Effector memory CD4-positive, alpha-beta T cell (primary cell): ENCODE results near the gene ZNF507.
"Not testable (repeated sequence)": the region's sequence is repeated elsewhere in the genome, so short reads cannot be mapped to it uniquely, and the experiment has no call there.

Experiments
- DNase-seq, 3 donors: peaks; one replicate each; pipeline ENCODE4 v3.0.0-alpha.2; 2020
- H3K27ac ChIP-seq: 2 replicates; pipeline ENCODE4 v1.7.0; 2013; ENCODE audit warnings: mild to moderate bottlenecking, low read length, moderate library complexity; ENCODE audit not compliant: insufficient read depth, poor library complexity, severe bottlenecking
- H3K27me3 ChIP-seq: replicated peaks from 2 replicates; pipeline ENCODE4 v1.7.0; 2013; ENCODE audit warnings: mild to moderate bottlenecking, low read length; ENCODE audit not compliant: insufficient read depth, control insufficient read depth, poor library complexity, severe bottlenecking
- H3K36me3 ChIP-seq: 2 replicates; pipeline ENCODE4 v1.7.0; 2013; ENCODE audit warnings: mild to moderate bottlenecking, low read length, moderate library complexity; ENCODE audit not compliant: control insufficient read depth, insufficient read depth
- H3K4me1 ChIP-seq: 2 replicates; pipeline ENCODE4 v1.7.0; 2013; ENCODE audit warnings: low read length, mild to moderate bottlenecking; ENCODE audit not compliant: control insufficient read depth, insufficient read depth, poor library complexity, severe bottlenecking
- H3K4me3 ChIP-seq: 2 replicates; pipeline ENCODE4 v1.7.0; 2013; ENCODE audit warnings: low read length, low read depth, mild to moderate bottlenecking; ENCODE audit not compliant: insufficient read depth, poor library complexity, severe bottlenecking
- H3K9me3 ChIP-seq: 2 replicates; pipeline ENCODE4 v1.7.0; 2013; ENCODE audit warnings: mild to moderate bottlenecking, low read length, moderate library complexity; ENCODE audit not compliant: control insufficient read depth

ZNF507 gene

DNA sequence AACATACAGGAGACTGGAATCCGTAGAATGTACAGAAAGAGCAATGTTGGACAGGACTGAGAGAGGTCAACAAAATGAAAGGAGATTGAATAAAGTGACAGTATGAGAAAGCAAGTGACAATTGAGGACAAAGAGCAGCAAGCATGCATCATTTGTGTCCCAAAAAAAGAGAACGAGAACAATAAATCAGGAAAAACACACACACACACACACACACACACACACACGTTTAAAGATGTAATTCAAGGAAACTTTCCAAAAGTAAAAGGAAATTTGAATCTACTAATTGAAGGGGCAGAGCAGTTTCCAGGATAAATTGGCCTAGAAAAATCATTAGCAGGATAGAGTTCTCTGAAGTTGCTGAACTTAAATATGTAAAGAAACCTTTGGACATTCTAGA, 77.0 kb downstream of the ZNF507 start:
- no peaks in the 10 kb centered on the region for H3K27me3 ChIP-seq
- H3K4me1 ChIP-seq = no peaks in the 10 kb centered on the region
- H3K36me3 ChIP-seq = no peaks in the 10 kb centered on the region
- no peak overlapping the region for H3K27ac ChIP-seq
- DNase-seq = no peak
- no peak overlapping the region for H3K4me3 ChIP-seq
- H3K9me3 ChIP-seq = no peaks in the 10 kb centered on the region

DNA sequence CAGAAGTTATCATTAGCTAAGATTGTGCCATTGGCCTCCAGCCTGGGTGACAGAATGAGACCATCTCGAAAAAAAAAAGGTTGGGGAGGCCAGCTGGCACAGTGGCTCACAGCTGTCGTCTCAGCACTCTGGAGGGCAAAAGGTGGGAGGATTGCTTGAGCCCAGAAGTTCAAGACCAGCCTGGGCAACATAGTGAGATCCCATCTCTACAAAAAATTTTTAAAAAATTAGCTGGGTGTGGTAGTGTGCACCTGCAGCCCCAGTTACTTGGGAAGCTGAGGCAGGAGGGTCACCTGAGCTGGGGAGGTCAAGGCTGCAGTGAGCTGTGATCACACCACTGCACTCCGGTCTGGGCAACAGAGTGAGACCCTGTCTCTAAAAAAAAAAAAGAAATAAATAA, 78.5 kb downstream of the ZNF507 start:
- DNase-seq, H3K4me1 ChIP-seq, H3K4me3 ChIP-seq, H3K27me3 ChIP-seq, H3K36me3 ChIP-seq, H3K27ac ChIP-seq, H3K9me3 ChIP-seq: not testable (repeated sequence)

DNA sequence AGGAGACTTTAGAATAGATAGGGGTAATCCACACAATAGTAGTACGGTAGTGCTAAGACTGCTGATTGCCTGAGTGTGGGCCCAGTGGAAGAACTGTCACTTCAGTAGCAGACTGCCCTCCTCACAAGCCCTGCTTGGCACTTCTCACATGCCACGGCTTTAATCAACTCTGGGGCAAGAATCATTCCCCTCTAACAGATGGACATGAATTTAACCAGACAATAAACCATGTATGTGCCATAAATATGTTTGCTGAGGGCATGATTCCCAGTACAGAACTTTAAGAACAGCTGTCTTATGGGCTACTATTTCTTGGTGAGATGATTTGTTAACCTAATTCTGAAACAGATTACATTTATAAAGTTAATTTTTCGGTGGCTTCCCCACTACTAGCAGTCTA, 82.1 kb downstream of the ZNF507 start:
- no peak overlapping the region for H3K27ac ChIP-seq
- DNase-seq = no peak
- no peaks in the 10 kb centered on the region for H3K9me3 ChIP-seq
- H3K4me1 ChIP-seq = no peaks in the 10 kb centered on the region
- no peak overlapping the region for H3K4me3 ChIP-seq
- no peaks in the 10 kb centered on the region for H3K27me3 ChIP-seq
- no peaks in the 10 kb centered on the region for H3K36me3 ChIP-seq

DNA sequence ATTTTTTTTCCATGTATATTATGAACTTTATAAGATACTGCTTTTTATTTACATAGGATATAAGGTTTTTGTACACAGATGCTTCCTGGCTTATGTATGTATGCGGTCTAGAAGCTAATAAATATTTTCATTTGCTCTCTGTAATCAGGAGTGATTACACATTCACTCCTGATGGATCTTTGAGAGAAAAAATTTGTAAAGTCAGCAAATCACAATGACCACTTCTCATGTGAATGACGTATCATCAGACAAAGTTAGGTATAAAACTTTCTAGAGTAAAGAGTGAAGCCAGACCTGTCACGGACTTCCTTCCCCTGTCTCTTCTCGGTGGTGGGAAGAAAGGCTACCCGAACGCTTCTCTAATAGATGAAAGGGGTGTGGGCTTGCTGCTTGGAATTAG, 91.3 kb downstream of the ZNF507 start:
- no peaks in the 10 kb centered on the region for H3K36me3 ChIP-seq
- H3K4me1 ChIP-seq = no peaks in the 10 kb centered on the region
- DNase-seq = no peak

DNA sequence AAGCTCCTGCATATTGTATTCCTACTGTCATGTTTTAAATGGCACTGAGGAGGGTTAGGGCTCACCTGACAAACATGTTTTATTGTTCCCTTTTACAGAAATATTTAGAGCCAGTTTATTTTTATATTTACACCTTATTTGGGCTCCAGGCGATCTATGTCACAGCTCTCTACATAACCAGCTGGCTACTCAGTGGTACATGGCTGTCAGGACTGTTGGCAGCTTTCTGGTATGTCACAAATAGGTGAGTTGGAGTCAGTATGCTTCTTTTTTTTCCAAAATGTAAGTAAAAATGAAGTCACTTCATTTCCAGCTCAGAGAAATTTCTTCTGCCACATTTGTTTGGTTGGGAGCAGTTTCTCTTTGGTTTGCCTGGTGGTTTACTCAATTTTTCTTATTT, 91.7 kb downstream of the ZNF507 start:
- Histone ChIP-seq H3K9me3 (no peaks in the 10 kb centered on the region), H3K27me3 (no peaks in the 10 kb centered on the region), H3K27ac (no peak overlapping the region), H3K4me1 (no peaks in the 10 kb centered on the region), H3K4me3 (no peak overlapping the region), H3K36me3 (no peaks in the 10 kb centered on the region)
- DNase-seq = no peak

More for the DNA sequence above, 91.3 kb downstream of the ZNF507 start:
- H3K27ac ChIP-seq = no peak overlapping the region
- H3K27me3 ChIP-seq = no peaks in the 10 kb centered on the region
- H3K9me3 ChIP-seq = no peaks in the 10 kb centered on the region
- H3K4me3 ChIP-seq = no peak overlapping the region
